ENCODE data around the gene INO80.

INO80 gene

GRCh38 chr15:40951764-40952163 is 164.3 kb downstream of the INO80 start:
- DNase-seq (ENCODE audit: insufficient read length) (no peak), FAIRE-seq (no peak)
- no peak for TF ChIP-seq POLR2A (IDR thresholded peaks at IDR 0.05; ENCODE audit: low read depth, low read length)
- no peak for TF ChIP-seq TAF1 (IDR thresholded peaks at IDR 0.05; ENCODE audit: borderline replicate concordance, low read depth, low read length)
- no peak for TF ChIP-seq POLR2AphosphoS5 (IDR thresholded peaks at IDR 0.05; ENCODE audit: low read depth, low read length)

DNA sequence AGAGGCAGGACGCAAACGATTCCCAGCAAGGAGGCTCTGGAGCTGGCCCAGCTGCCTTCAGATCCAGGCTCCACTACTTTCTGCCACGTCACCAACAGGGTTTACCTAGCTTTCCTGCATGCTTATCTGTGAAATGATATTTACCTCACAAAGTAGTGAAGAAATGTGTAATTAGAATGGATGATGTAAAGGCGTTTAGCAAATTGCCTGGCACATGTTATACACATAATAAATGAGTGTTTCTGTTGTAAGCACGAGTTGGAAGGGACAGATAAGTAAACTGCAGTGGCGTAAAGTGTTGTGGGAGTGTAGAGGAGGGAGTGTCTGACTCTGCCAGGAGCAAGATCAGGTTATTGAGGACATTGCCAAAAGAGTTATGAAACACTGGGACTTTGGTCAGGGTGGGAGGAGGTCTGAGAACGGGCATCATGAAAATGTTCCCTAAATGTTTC is 166.3 kb downstream of the INO80 start:
- DNase-seq (ENCODE audit: insufficient read length): no peak
- FAIRE-seq: no peak
- TF ChIP-seq POLR2A (IDR thresholded peaks at IDR 0.05; ENCODE audit: low read depth, low read length) (no peak), POLR2AphosphoS5 (IDR thresholded peaks at IDR 0.05; ENCODE audit: low read depth, low read length) (no peak), TAF1 (IDR thresholded peaks at IDR 0.05; ENCODE audit: borderline replicate concordance, low read depth, low read length) (no peak)

- FAIRE-seq: no peak
- no peak for DNase-seq (ENCODE audit: insufficient read length)
- TF ChIP-seq POLR2A (IDR thresholded peaks at IDR 0.05; ENCODE audit: low read depth, low read length) (no peak), POLR2AphosphoS5 (IDR thresholded peaks at IDR 0.05; ENCODE audit: low read depth, low read length) (no peak), TAF1 (IDR thresholded peaks at IDR 0.05; ENCODE audit: borderline replicate concordance, low read depth, low read length) (no peak)
Observed at GRCh38 chr15:40948706-40949473, 167.2 kb downstream of the INO80 start.

GRCh38 chr15:40944510-40945296 is 171.4 kb downstream of the INO80 start:
- TF ChIP-seq POLR2AphosphoS5 (IDR thresholded peaks at IDR 0.05; ENCODE audit: low read depth, low read length): no peak
- TF ChIP-seq POLR2A (IDR thresholded peaks at IDR 0.05; ENCODE audit: low read depth, low read length): no peak
- TF ChIP-seq TAF1 (IDR thresholded peaks at IDR 0.05; ENCODE audit: borderline replicate concordance, low read depth, low read length): no peak
- FAIRE-seq (no peak), DNase-seq (ENCODE audit: insufficient read length) (no peak)

- FAIRE-seq: no peak
- no peak for TF ChIP-seq TAF1 (IDR thresholded peaks at IDR 0.05; ENCODE audit: borderline replicate concordance, low read depth, low read length)
- TF ChIP-seq POLR2AphosphoS5 (IDR thresholded peaks at IDR 0.05; ENCODE audit: low read depth, low read length): no peak
- TF ChIP-seq POLR2A (IDR thresholded peaks at IDR 0.05; ENCODE audit: low read depth, low read length): no peak
- no peak for DNase-seq (ENCODE audit: insufficient read length)
Observed at GRCh38 chr15:40943764-40944365, 172.2 kb downstream of the INO80 start.

- DNase-seq (ENCODE audit: insufficient read length) (no peak), FAIRE-seq (no peak)
- TF ChIP-seq POLR2A (IDR thresholded peaks at IDR 0.05; ENCODE audit: low read depth, low read length) (no peak), TAF1 (IDR thresholded peaks at IDR 0.05; ENCODE audit: borderline replicate concordance, low read depth, low read length) (no peak), POLR2AphosphoS5 (IDR thresholded peaks at IDR 0.05; ENCODE audit: low read depth, low read length) (no peak)
Observed at GRCh38 chr15:40942878-40943277, 173.2 kb downstream of the INO80 start.

- DNase-seq (ENCODE audit: insufficient read length) (no peak), FAIRE-seq (peak; percentile 87)
- no peak for TF ChIP-seq POLR2A (IDR thresholded peaks at IDR 0.05; ENCODE audit: low read depth, low read length)
- no peak for TF ChIP-seq POLR2AphosphoS5 (IDR thresholded peaks at IDR 0.05; ENCODE audit: low read depth, low read length)
- no peak for TF ChIP-seq TAF1 (IDR thresholded peaks at IDR 0.05; ENCODE audit: borderline replicate concordance, low read depth, low read length)
Observed at GRCh38 chr15:40942337-40942854, 173.7 kb downstream of the INO80 start.

DNA sequence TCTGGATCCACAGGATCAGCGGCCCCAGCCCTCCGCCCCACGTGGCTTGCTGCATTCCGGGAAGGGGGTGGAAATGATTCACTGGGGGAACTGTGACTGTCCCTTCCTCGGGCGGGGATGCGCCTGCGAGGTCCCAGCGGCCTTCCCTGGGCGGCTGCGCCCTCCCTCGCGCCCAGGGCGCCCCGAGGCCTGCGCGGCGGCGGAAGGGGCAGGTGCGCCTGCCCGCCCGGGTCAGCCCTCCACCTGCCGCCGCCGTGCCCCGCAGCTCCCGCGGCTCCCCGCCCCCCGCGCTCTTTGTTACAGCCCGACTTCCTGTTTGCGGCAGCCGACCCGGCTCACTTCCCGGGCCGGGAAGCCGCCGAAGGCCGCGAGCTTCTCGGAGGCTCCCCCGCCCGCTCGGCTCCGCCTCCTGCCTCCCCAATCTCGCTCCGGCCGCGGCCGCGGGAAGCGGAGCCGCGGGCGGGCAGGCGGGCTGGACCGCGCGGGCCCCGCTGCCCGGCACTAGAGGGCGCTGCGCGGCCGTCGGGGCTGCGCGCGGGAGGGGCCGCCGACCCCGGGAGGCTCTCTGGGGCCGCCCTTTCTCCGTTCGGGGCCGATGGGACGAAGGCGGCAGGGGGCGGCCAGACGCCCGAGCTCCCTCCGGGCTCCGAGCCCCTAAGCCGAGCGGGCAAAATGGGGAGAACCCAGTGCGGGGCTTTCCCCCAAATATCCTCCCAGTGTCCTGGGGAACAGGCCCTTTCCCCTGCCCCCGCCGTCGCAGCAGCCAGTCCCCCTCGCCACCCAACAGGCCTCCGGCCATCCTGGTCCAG is 174.3 kb downstream of the INO80 start:
- FAIRE-seq (no peak), DNase-seq (ENCODE audit: insufficient read length) (peak; percentile 92)
- TF ChIP-seq POLR2AphosphoS5 (IDR thresholded peaks at IDR 0.05; ENCODE audit: low read depth, low read length) (no peak), POLR2A (IDR thresholded peaks at IDR 0.05; ENCODE audit: low read depth, low read length) (peak; percentile 70; the same call in 1 of the 2 replicates)

DNA sequence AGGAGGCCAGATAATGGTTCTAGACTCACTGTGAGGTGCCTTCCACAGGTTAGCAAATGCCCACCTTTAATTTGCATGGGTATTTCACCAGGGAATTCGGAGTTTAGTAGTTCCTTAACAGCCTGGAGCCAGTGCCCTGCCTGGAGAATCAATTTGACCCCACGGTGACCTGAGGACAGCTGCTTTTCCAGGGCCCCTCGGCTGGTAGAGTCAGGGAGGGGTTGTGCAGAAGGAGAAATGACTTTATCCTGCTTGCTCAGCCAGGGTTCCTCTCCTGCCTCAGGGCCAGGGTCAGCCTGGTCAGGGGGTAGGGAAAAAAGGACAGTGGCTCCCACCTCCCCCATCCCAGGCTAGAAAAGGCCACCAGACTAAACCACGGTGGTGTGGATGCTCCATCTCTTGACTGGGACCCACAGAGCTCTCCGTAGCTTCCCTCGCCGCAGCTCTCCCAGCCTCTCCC is 175.0 kb downstream of the INO80 start:
- TF ChIP-seq POLR2AphosphoS5 (IDR thresholded peaks at IDR 0.05; ENCODE audit: low read depth, low read length) (no peak), TAF1 (IDR thresholded peaks at IDR 0.05; ENCODE audit: borderline replicate concordance, low read depth, low read length) (no peak), POLR2A (IDR thresholded peaks at IDR 0.05; ENCODE audit: low read depth, low read length) (no peak)
- FAIRE-seq (peak; percentile 40), DNase-seq (ENCODE audit: insufficient read length) (no peak)

DNA sequence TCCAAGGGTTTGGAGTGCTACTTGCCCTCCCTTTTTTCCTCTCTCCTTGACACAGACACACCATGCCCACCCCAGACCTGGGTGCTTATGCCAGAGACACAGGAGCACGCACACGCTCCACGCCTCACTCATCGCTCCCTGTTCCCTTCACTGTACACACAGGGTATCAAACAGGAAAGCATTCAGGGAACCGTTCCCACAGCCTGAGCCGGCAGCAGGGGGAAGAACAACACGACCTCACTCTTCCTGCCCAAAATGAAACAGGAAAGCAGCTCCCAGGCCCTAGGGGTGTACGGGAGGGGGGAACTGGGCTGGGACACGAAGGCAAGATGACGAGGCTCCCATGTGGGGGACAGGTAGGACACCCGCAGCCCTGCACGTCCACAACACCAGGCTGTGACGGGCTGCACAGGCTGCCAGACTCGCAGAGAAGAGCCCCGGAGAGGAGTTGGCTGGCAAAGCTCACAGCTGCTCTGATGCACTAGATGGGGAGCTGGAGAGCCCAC is 175.7 kb downstream of the INO80 start:
- DNase-seq (ENCODE audit: insufficient read length) (no peak), FAIRE-seq (peak; percentile 84)
- TF ChIP-seq POLR2A (IDR thresholded peaks at IDR 0.05; ENCODE audit: low read depth, low read length): no peak
- TF ChIP-seq POLR2AphosphoS5 (IDR thresholded peaks at IDR 0.05; ENCODE audit: low read depth, low read length): no peak
- no peak for TF ChIP-seq TAF1 (IDR thresholded peaks at IDR 0.05; ENCODE audit: borderline replicate concordance, low read depth, low read length)
